Trophoblast cell (in vitro differentiated cells and primary cell): ENCODE results near the gene QKI.

Experiments used
- DNase-seq, 2 donors: peaks; one replicate each; pipeline ENCODE4 v3.0.0-alpha.2; 2016
- H2AFZ ChIP-seq: 2 replicates; pipeline ENCODE4 v1.6.1; 2013; ENCODE audit warnings: low read length, moderate library complexity, mild to moderate bottlenecking; ENCODE audit not compliant: insufficient read depth, poor library complexity
- H2AK5ac ChIP-seq: 2 replicates; pipeline ENCODE4 v1.6.1; 2013; ENCODE audit warnings: mild to moderate bottlenecking, low read length
- H2BK120ac ChIP-seq: 2 replicates; pipeline ENCODE4 v1.6.1; 2013; ENCODE audit warnings: low read length, mild to moderate bottlenecking, moderate library complexity; ENCODE audit not compliant: insufficient read depth, poor library complexity
- H2BK12ac ChIP-seq: 2 replicates; pipeline ENCODE4 v1.6.1; 2013; ENCODE audit warnings: mild to moderate bottlenecking, low read length, moderate library complexity
- H2BK5ac ChIP-seq: 2 replicates; pipeline ENCODE4 v1.6.1; 2013; ENCODE audit warnings: low read length, low read depth, moderate library complexity, mild to moderate bottlenecking; ENCODE audit not compliant: poor library complexity
- H3K14ac ChIP-seq: 2 replicates; pipeline ENCODE4 v1.6.1; 2013; ENCODE audit warnings: mild to moderate bottlenecking, low read length
- H3K18ac ChIP-seq: 2 replicates; pipeline ENCODE4 v1.6.1; 2013; ENCODE audit warnings: mild to moderate bottlenecking, low read length
- H3K23ac ChIP-seq: 2 replicates; pipeline ENCODE4 v1.6.1; 2013; ENCODE audit warnings: low read length
- H3K27ac ChIP-seq: 2 replicates; pipeline ENCODE4 v1.5.1; 2013; ENCODE audit warnings: low read depth, mild to moderate bottlenecking, inconsistent platforms, low read length, moderate library complexity
- H3K27me3 ChIP-seq: 2 replicates; pipeline ENCODE4 v1.6.1; 2013; ENCODE audit warnings: inconsistent platforms, mild to moderate bottlenecking, low read length, moderate library complexity; ENCODE audit not compliant: insufficient read depth
- H3K36me3 ChIP-seq, 2 experiments: 1 replicate in 1 of 2; 2 replicates in 1 of 2; pipeline ENCODE4 v1.6.1; 2013; ENCODE audit warnings: low read length in 2 of 2, mild to moderate bottlenecking in 2 of 2, moderate library complexity in 1 of 2; ENCODE audit not compliant: insufficient read depth in 2 of 2, control insufficient read depth in 1 of 2
- H3K4ac ChIP-seq: 2 replicates; pipeline ENCODE4 v1.6.1; 2013; ENCODE audit warnings: low read depth, mild to moderate bottlenecking, low read length, moderate library complexity
- H3K4me1 ChIP-seq, 2 experiments: 1 replicate in 1 of 2; 2 replicates in 1 of 2; pipeline ENCODE4 v1.6.1; 2013; ENCODE audit warnings: low read length in 2 of 2, mild to moderate bottlenecking in 2 of 2, moderate library complexity in 1 of 2; ENCODE audit not compliant: insufficient read depth in 2 of 2, control insufficient read depth in 1 of 2
- H3K4me2 ChIP-seq: 2 replicates; pipeline ENCODE4 v1.6.1; 2013; ENCODE audit warnings: inconsistent platforms, mild to moderate bottlenecking, low read length, moderate library complexity
- H3K4me3 ChIP-seq: 2 replicates; pipeline ENCODE4 v1.5.1; 2013; ENCODE audit warnings: mild to moderate bottlenecking, low read depth, low read length, inconsistent platforms
- H3K79me1 ChIP-seq: one replicate; pipeline ENCODE4 v1.6.1; 2013; ENCODE audit warnings: low read length
- H3K79me2 ChIP-seq: 2 replicates; pipeline ENCODE4 v1.6.1; 2013; ENCODE audit warnings: low read length, mild to moderate bottlenecking; ENCODE audit not compliant: control insufficient read depth, insufficient read depth, poor library complexity
- H3K9ac ChIP-seq: 2 replicates; pipeline ENCODE4 v1.6.1; 2013; ENCODE audit warnings: mild to moderate bottlenecking, low read length
- H3K9me3 ChIP-seq: 2 replicates; pipeline ENCODE4 v1.6.1; 2013; ENCODE audit warnings: low read depth, mild to moderate bottlenecking, control low read depth, inconsistent platforms, low read length; ENCODE audit not compliant: insufficient read depth
- H4K12ac ChIP-seq: 2 replicates; pipeline ENCODE4 v1.6.1; 2013; ENCODE audit warnings: low read depth, mild to moderate bottlenecking, low read length, moderate library complexity
- H4K8ac ChIP-seq: 2 replicates; pipeline ENCODE4 v1.6.1; 2013; ENCODE audit warnings: low read depth, mild to moderate bottlenecking, low read length, moderate library complexity
- H4K91ac ChIP-seq: one replicate; pipeline ENCODE4 v1.6.1; 2013; ENCODE audit warnings: low read depth, mild to moderate bottlenecking, low read length, moderate library complexity
- WGBS: extraction: QIAGEN DNeasy Blood & Tissue Kit; methylation state at CpG from one replicate; pipeline ENCODE4 v1.1.7; 2013; ENCODE audit warnings: missing lambda C conversion rate; ENCODE audit not compliant: insufficient read length, insufficient coverage; ENCODE audit errors: extremely low coverage; 5-methylcytosine and 5-hydroxymethylcytosine counted together

Gene QKI

DNA sequence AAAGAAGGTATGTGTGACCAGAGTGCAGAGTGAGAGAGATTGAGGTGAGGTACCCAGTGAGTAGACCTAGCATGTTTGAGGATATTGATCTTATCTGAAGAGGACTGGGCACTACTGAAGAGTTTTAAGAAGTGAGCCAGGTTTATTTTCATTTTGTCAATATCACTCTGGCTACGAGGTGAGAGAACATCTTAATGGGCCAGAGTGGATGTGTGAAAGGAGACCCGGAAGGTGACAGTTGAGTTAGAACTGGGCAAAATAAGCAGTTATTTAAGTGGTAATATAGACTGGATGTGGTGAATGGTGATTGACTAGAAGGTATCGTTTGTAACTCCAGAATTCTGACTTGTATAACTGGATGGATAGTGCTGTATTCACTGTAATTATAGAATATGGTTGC is 134.1 kb downstream of the QKI start:
- Histone ChIP-seq H2AFZ (no peak overlapping the region), H3K4me1 (no peaks in the 10 kb centered on the region), H3K4me2 (no peak overlapping the region)

DNA sequence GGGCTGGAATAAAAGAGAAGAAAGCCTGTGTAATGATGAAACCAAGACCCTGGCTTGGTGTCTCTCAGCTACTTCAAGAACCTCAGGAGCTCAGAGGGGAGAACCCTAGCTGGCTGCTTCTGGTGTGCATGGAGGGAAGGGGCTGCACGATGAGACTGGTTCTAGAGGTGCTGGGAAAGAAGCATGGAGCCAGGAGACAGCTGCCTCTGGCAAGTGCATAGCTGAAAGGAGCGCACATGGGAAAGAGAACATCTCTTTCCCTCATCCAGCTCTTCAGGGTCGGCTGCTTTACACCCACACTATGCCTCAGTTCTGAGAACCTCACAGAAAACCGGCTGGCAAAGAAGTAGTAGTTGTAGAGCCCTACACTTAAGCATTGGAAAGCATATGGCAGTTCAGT is 139.5 kb downstream of the QKI start:
- WGBS, result no CpG with 5 or more reads among the region's 4 CpGs
- H2BK120ac ChIP-seq, result no peak overlapping the region
- H4K8ac ChIP-seq, result no peak overlapping the region
- H3K4me3 ChIP-seq, result no peak overlapping the region
- no peak overlapping the region for H3K18ac ChIP-seq
- H3K9ac ChIP-seq, result no peak overlapping the region
- H2AFZ ChIP-seq, result no peak overlapping the region
- H3K9me3 ChIP-seq, result no peaks in the 10 kb centered on the region
- H3K4me2 ChIP-seq, result no peak overlapping the region
- H3K14ac ChIP-seq, result no peak overlapping the region
- no peak overlapping the region for H4K91ac ChIP-seq
- peaks cover 2 to 11% of the 10 kb centered on the region in 2 experiments for H3K36me3 ChIP-seq
- H3K79me1 ChIP-seq, result no peaks in the 10 kb centered on the region
- no peak overlapping the region for H2AK5ac ChIP-seq
- no peak overlapping the region for H3K4ac ChIP-seq
- peaks cover 3% of the 10 kb centered on the region for H3K79me2 ChIP-seq
- H3K27ac ChIP-seq, result no peak overlapping the region
- H4K12ac ChIP-seq, result no peak overlapping the region
- no peaks in the 10 kb centered on the region for H3K4me1 ChIP-seq
- no peak overlapping the region for H2BK5ac ChIP-seq
- no peak overlapping the region for H2BK12ac ChIP-seq
- H3K27me3 ChIP-seq, result no peaks in the 10 kb centered on the region
- H3K23ac ChIP-seq, result no peak overlapping the region
- DNase-seq, result no peak

More for the DNA sequence above, 134.1 kb downstream of the QKI start:
- Histone ChIP-seq H3K23ac (no peak overlapping the region), H3K79me2 (no peaks in the 10 kb centered on the region), H2BK5ac (no peak overlapping the region), H3K4ac (no peak overlapping the region), H2BK12ac (no peak overlapping the region), H3K9me3 (no peaks in the 10 kb centered on the region), H3K18ac (no peak overlapping the region), H3K9ac (no peak overlapping the region), H3K79me1 (no peaks in the 10 kb centered on the region), H3K27me3 (no peaks in the 10 kb centered on the region), H2AK5ac (no peak overlapping the region), H2BK120ac (no peak overlapping the region), H3K36me3 (peaks cover 0 to 4% of the 10 kb centered on the region in 2 experiments), H3K14ac (no peak overlapping the region), H4K8ac (no peak overlapping the region), H4K12ac (no peak overlapping the region), H3K4me3 (no peak overlapping the region), H4K91ac (no peak overlapping the region), H3K27ac (no peak overlapping the region)
- no CpG with 5 or more reads among the region's 3 CpGs for WGBS
- DNase-seq, result no peak

- Histone ChIP-seq H3K4me1 (no peaks in the 10 kb centered on the region), H3K18ac (no peak overlapping the region), H3K4me2 (no peak overlapping the region), H4K8ac (no peak overlapping the region), H3K23ac (no peak overlapping the region), H3K79me1 (no peaks in the 10 kb centered on the region), H3K36me3 (peaks cover 2 to 11% of the 10 kb centered on the region in 2 experiments), H2AK5ac (no peak overlapping the region), H3K4ac (no peak overlapping the region), H2AFZ (no peak overlapping the region), H2BK5ac (no peak overlapping the region), H2BK120ac (no peak overlapping the region), H3K9me3 (no peaks in the 10 kb centered on the region), H2BK12ac (no peak overlapping the region), H4K12ac (no peak overlapping the region), H3K27ac (no peak overlapping the region), H3K79me2 (peaks cover 3% of the 10 kb centered on the region), H3K9ac (no peak overlapping the region), H3K27me3 (no peaks in the 10 kb centered on the region), H3K4me3 (no peak overlapping the region), H4K91ac (no peak overlapping the region), H3K14ac (no peak overlapping the region)
- DNase-seq, result peak; percentile 61 to 70
- WGBS, result no CpG with 5 or more reads among the region's 4 CpGs
These were observed 140.1 kb downstream of the QKI start for GRCh38 chr6:163554663-163555062.

- Histone ChIP-seq H4K91ac (no peak overlapping the region), H2BK5ac (no peak overlapping the region), H2BK12ac (no peak overlapping the region), H3K14ac (no peak overlapping the region), H3K27ac (no peak overlapping the region), H3K9ac (no peak overlapping the region), H3K23ac (no peak overlapping the region), H2BK120ac (no peak overlapping the region), H3K9me3 (no peaks in the 10 kb centered on the region), H3K79me2 (peaks cover 3% of the 10 kb centered on the region), H3K4me1 (no peaks in the 10 kb centered on the region), H3K36me3 (peaks cover 7 to 8% of the 10 kb centered on the region in 2 experiments), H3K4me2 (no peak overlapping the region), H4K12ac (no peak overlapping the region), H3K4me3 (no peak overlapping the region), H2AFZ (no peak overlapping the region), H3K79me1 (no peaks in the 10 kb centered on the region), H3K4ac (no peak overlapping the region), H2AK5ac (no peak overlapping the region), H4K8ac (no peak overlapping the region), H3K27me3 (no peaks in the 10 kb centered on the region), H3K18ac (no peak overlapping the region)
- WGBS, result no CpG with 5 or more reads among the region's 3 CpGs
- no peak for DNase-seq
These were observed 145.1 kb downstream of the QKI start for GRCh38 chr6:163559661-163560060.
